ENCODE measurements around the gene WNT9B.

DNA sequence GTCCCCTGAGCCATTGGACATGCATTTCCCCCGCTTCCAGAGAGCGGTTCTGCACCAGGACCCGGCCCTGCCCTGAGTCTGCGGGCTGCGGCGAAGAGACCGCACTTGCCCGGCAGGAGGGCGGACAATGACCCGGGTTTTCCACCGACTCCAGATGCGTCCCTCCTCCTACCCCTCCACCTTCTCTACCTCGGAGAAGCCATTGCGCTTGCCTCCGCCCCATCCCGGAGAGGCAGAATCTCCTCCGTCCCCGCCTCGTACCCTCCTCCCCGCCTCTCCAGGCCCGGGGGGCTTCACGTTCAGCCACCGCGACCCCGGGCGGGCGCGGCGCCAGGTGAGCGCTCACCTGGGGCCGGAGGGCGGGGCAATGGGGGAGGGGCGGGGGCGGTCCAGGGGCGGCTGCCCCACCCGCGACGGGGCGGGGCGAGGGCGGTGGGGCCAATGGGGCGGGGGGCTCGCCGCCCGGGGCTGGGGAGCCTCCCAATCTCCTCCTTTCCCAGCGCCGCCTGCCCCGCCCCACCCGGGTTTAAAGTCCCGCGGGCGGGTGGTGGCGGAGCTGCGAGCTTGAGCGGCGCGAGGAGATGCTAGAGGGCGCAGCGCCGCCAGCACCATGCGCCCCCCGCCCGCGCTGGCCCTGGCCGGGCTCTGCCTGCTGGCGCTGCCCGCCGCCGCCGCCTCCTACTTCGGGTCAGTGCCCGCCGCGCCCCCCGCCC, at the start of gene WNT9B:
- TF ChIP-seq KHSRP (IDR thresholded peaks at IDR 0.05) (no peak), RAD21 (CRISPR knock-in tag; conservative IDR thresholded peaks at IDR 0.05 in 1 of 2, IDR thresholded peaks at IDR 0.05 in 1 of 2) (no peak), ZBTB7A (IDR thresholded peaks at IDR 0.05; ENCODE audit: borderline replicate concordance, control insufficient read depth, low read depth, low read length) (peak; percentile 59; the same call in 1 of the 2 replicates), PTRF (tag; IDR thresholded peaks at IDR 0.05) (no peak), NR3C1 (CRISPR knock-in tag; IDR thresholded peaks at IDR 0.05) (no peak)
- TF ChIP-seq, protein P1, sequence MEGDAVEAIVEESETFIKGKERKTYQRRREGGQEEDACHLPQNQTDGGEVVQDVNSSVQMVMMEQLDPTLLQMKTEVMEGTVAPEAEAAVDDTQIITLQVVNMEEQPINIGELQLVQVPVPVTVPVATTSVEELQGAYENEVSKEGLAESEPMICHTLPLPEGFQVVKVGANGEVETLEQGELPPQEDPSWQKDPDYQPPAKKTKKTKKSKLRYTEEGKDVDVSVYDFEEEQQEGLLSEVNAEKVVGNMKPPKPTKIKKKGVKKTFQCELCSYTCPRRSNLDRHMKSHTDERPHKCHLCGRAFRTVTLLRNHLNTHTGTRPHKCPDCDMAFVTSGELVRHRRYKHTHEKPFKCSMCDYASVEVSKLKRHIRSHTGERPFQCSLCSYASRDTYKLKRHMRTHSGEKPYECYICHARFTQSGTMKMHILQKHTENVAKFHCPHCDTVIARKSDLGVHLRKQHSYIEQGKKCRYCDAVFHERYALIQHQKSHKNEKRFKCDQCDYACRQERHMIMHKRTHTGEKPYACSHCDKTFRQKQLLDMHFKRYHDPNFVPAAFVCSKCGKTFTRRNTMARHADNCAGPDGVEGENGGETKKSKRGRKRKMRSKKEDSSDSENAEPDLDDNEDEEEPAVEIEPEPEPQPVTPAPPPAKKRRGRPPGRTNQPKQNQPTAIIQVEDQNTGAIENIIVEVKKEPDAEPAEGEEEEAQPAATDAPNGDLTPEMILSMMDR (IDR thresholded peaks at IDR 0.05 in 2 of 3, conservative IDR thresholded peaks at IDR 0.05 in 1 of 3; ENCODE audit: insufficient read depth in 2 of 3, low read depth in 1 of 3, low read length in 3 of 3), result peak in 2 of 3 experiments; percentile 24 to 36; a peak in 2 of 6 replicates

All from K562 (cell line).